HCT116 (cell line): ENCODE measurements around the gene KIF7. TPM values are rescaled to one million over a fixed set of nuclear protein-coding genes. Genes with fewer than 3 reads are reported as not detected.

Experiments used
- ATAC-seq: fragments of 200-7000 bp; cut with Tn5 transposase; 2 replicates; pipeline ENCODE4 v1.9.1; 2020; ENCODE audit warnings: mild to moderate bottlenecking, moderate library complexity
- BruUV-seq: library from RNA; stranded (reverse); fragments of 400-500 nt; replicated peaks from 2 replicates; lab custom pipeline; 2021; lab: Mats Ljungman, UMichigan
- CTCF ChIA-PET: fragments of 300-600 bp; sonication (Branson Sonifier 250); formaldehyde crosslinking; loops from one replicate; lab custom pipeline; 2021; ENCODE audit warnings: antibody characterized with exemption; lab: Charles Lee
- POLR2A ChIA-PET: fragments of 300-600, 350-600 bp; sonication (Branson Sonifier 250); formaldehyde crosslinking; loops from one replicate; lab custom pipeline; 2021; ENCODE audit warnings: antibody characterized with exemption; lab: Charles Lee
- RAD21 ChIA-PET, 2 experiments: fragments of 300-600 bp; sonication (Branson Sonifier 250); formaldehyde crosslinking; loops; one replicate each; lab custom pipeline; 2023; ENCODE audit warnings: low total read pairs in 2 of 2; ENCODE audit not compliant: uncharacterized antibody in 2 of 2, unreplicated experiment in 2 of 2, low non-redundant PET in 1 of 2; lab: Charles Lee
- DNase-seq: peaks from one replicate; pipeline ENCODE4 v3.0.0-alpha.2; 2010; ENCODE audit warnings: low read depth, low spot score
- H2AFZ ChIP-seq: fragments of 200-600 bp; shearing (Covaris generic), sonication (generic); 2 replicates; pipeline ENCODE4 v1.6.1; 2017; ENCODE audit warnings: low read depth, mixed run types, mixed read lengths, antibody characterized with exemption, low read length; ENCODE audit not compliant: poor library complexity, severe bottlenecking
- H3K27ac ChIP-seq: 2 replicates; pipeline ENCODE4 v1.5.1; 2012; ENCODE audit warnings: low read depth, low read length
- H3K27me3 ChIP-seq: fragments of 200-600 bp; sonication (generic); 2 replicates; pipeline ENCODE4 v1.6.1; 2016; ENCODE audit warnings: mixed run types, low read length, mixed read lengths; ENCODE audit not compliant: insufficient read depth
- H3K36me3 ChIP-seq, 2 experiments: fragments of 200-500 bp in 1 of 2; fragments of 200-600 bp in 1 of 2; sonication (Bioruptor generic) in 1 of 2; sonication (generic) in 1 of 2; 2 replicates each; pipeline versions ENCODE4 v1.5.1 to v1.6.1; 2014 to 2016; ENCODE audit warnings: low read length in 2 of 2, inconsistent platforms in 1 of 2, mixed read lengths in 1 of 2, mixed run types in 1 of 2; ENCODE audit not compliant: insufficient read depth in 2 of 2, control insufficient read depth in 1 of 2
- H3K4me1 ChIP-seq, 2 experiments: fragments of 200-600 bp in 1 of 2; sonication (generic) in 1 of 2; 2 replicates each; pipeline versions ENCODE4 v1.5.1 to v1.6.1; 2012 to 2017; ENCODE audit warnings: low read length in 2 of 2, inconsistent platforms in 1 of 2, mild to moderate bottlenecking in 1 of 2, mixed read lengths in 1 of 2, mixed run types in 1 of 2, moderate library complexity in 1 of 2; ENCODE audit not compliant: insufficient read depth in 2 of 2, control insufficient read depth in 1 of 2
- H3K4me2 ChIP-seq: fragments of 200-600 bp; sonication (generic); 2 replicates; pipeline ENCODE4 v1.6.1; 2017; ENCODE audit warnings: mixed run types, low read length, mixed read lengths
- H3K4me3 ChIP-seq, 2 experiments: fragments of 200-600 bp in 1 of 2; sonication (generic) in 1 of 2; replicated peaks in 1 of 2; 2 replicates each; pipeline ENCODE4 v1.5.1; 2011 to 2016; ENCODE audit warnings: low read length in 2 of 2, control low read depth in 1 of 2, low read depth in 1 of 2, mild to moderate bottlenecking in 1 of 2, mixed read lengths in 1 of 2, mixed run types in 1 of 2
- H3K79me2 ChIP-seq: fragments of 200-600 bp; sonication (generic); 2 replicates; pipeline ENCODE4 v1.6.1; 2017; ENCODE audit warnings: mild to moderate bottlenecking, mixed run types, low read length, moderate library complexity, mixed read lengths; ENCODE audit not compliant: insufficient read depth
- H3K9ac ChIP-seq: fragments of 200-600 bp; sonication (generic); 2 replicates; pipeline ENCODE4 v1.6.1; 2016; ENCODE audit warnings: low read length, mixed read lengths
- H3K9me2 ChIP-seq: fragments of 200-600 bp; sonication (generic), shearing (Covaris generic); 2 replicates; pipeline ENCODE4 v1.6.1; 2017; ENCODE audit warnings: mixed run types, mild to moderate bottlenecking, moderate library complexity; ENCODE audit not compliant: insufficient read depth
- H3K9me3 ChIP-seq, 2 experiments: fragments of 200-500 bp in 1 of 2; fragments of 200-600 bp in 1 of 2; sonication (Bioruptor generic) in 1 of 2; sonication (generic) in 1 of 2; 2 replicates each; pipeline ENCODE4 v1.6.1; 2014 to 2017; ENCODE audit warnings: low read length in 2 of 2, mixed read lengths in 2 of 2, inconsistent platforms in 1 of 2, low read depth in 1 of 2, mild to moderate bottlenecking in 1 of 2, mixed run types in 1 of 2, moderate library complexity in 1 of 2; ENCODE audit not compliant: control insufficient read depth in 1 of 2, insufficient read depth in 1 of 2
- H4K20me1 ChIP-seq: fragments of 200-600 bp; sonication (generic), shearing (Covaris generic); 2 replicates; pipeline ENCODE4 v1.6.1; 2017; ENCODE audit warnings: mixed run types, mild to moderate bottlenecking, moderate library complexity; ENCODE audit not compliant: insufficient read depth
- CBX3 ChIP-seq: IDR thresholded peaks from 2 replicates; pipeline ENCODE4 v1.6.1; 2012; ENCODE audit warnings: low read depth
- CEBPB ChIP-seq: IDR thresholded peaks from 2 replicates; pipeline ENCODE4 v1.6.1; 2012; ENCODE audit warnings: low read depth
- EGR1 ChIP-seq: IDR thresholded peaks from 2 replicates; pipeline ENCODE4 v1.6.1; 2012; ENCODE audit warnings: low read depth
- ELF1 ChIP-seq: IDR thresholded peaks from 2 replicates; pipeline ENCODE4 v1.6.1; 2012; ENCODE audit warnings: low read depth, borderline replicate concordance
- EZH2phosphoT487 ChIP-seq: fragments of 200-600 bp; IDR thresholded peaks from 2 replicates; pipeline ENCODE4 v1.6.1; 2018; ENCODE audit warnings: antibody characterized with exemption, borderline replicate concordance
- POLR2A ChIP-seq: IDR thresholded peaks from 2 replicates; pipeline ENCODE4 v1.7.0; 2011; ENCODE audit warnings: borderline replicate concordance; ENCODE audit not compliant: insufficient read depth, insufficient read length; ENCODE audit errors: extremely low read depth
- TCF7L2 ChIP-seq: IDR thresholded peaks from 2 replicates; pipeline ENCODE4 v1.7.0; 2011; ENCODE audit warnings: borderline replicate concordance, inconsistent platforms; ENCODE audit not compliant: insufficient read depth, insufficient read length; ENCODE audit errors: extremely low read depth
- YY1 ChIP-seq: IDR thresholded peaks from 2 replicates; pipeline ENCODE4 v1.6.1; 2011; ENCODE audit warnings: low read length, low read depth, moderate library complexity, mild to moderate bottlenecking; ENCODE audit not compliant: insufficient replicate concordance; ENCODE audit errors: extremely low read depth
- intact Hi-C: fragments of 100-400 bp; cut with micrococcal nuclease; formaldehyde crosslinking; loops from 2 replicates; pipeline ENCODE4 v1.10.0; 2022
- total RNA-seq: library from RNA; stranded (reverse); gene quantifications from one replicate; pipeline ENCODE4 v1.2.1, GENCODE V29; 2021; ENCODE audit not compliant: unreplicated experiment
- TF ChIP-seq, protein P1 (sequence below): IDR thresholded peaks from 2 replicates; pipeline ENCODE4 v1.6.1; 2011; ENCODE audit warnings: mild to moderate bottlenecking, low read length, moderate library complexity; ENCODE audit not compliant: insufficient replicate concordance; ENCODE audit errors: extremely low read depth
- TF ChIP-seq, protein P2 (sequence below): IDR thresholded peaks from 2 replicates; pipeline ENCODE4 v1.6.1; 2012; ENCODE audit warnings: low read depth
- TF ChIP-seq, protein P3 (sequence below): IDR thresholded peaks from 2 replicates; pipeline ENCODE4 v1.6.1; 2012

KIF7 gene
- total RNA-seq, 1 experiment from 2014 or later = 0.12 TPM

GRCh38 chr15:89633585-89633984 lies 21.7 kb downstream of the KIF7 start:
- Histone ChIP-seq H3K4me3 (no peak overlapping the region), H3K36me3 (peaks cover 15 to 20% of the 10 kb centered on the region in 2 experiments; a peak in 3 of 4 replicates), H3K27ac (no peak overlapping the region), H3K9me2 (no peaks in the 10 kb centered on the region), H3K9ac (no peak overlapping the region), H3K4me2 (no peak overlapping the region), H3K27me3 (no peaks in the 10 kb centered on the region), H3K4me1 (no peaks in the 10 kb centered on the region), H3K79me2 (no peaks in the 10 kb centered on the region), H4K20me1 (no peaks in the 10 kb centered on the region), H2AFZ (no peak overlapping the region), H3K9me3 (no peaks in the 10 kb centered on the region)
- TF ChIP-seq, protein P1, sequence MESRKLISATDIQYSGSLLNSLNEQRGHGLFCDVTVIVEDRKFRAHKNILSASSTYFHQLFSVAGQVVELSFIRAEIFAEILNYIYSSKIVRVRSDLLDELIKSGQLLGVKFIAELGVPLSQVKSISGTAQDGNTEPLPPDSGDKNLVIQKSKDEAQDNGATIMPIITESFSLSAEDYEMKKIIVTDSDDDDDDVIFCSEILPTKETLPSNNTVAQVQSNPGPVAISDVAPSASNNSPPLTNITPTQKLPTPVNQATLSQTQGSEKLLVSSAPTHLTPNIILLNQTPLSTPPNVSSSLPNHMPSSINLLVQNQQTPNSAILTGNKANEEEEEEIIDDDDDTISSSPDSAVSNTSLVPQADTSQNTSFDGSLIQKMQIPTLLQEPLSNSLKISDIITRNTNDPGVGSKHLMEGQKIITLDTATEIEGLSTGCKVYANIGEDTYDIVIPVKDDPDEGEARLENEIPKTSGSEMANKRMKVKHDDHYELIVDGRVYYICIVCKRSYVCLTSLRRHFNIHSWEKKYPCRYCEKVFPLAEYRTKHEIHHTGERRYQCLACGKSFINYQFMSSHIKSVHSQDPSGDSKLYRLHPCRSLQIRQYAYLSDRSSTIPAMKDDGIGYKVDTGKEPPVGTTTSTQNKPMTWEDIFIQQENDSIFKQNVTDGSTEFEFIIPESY = no peak
- TF ChIP-seq CEBPB (no peak), EZH2phosphoT487 (no peak), CBX3 (no peak), EGR1 (no peak), TCF7L2 (no peak), POLR2A (no peak), YY1 (no peak), ELF1 (no peak)
- TF ChIP-seq, protein P2, sequence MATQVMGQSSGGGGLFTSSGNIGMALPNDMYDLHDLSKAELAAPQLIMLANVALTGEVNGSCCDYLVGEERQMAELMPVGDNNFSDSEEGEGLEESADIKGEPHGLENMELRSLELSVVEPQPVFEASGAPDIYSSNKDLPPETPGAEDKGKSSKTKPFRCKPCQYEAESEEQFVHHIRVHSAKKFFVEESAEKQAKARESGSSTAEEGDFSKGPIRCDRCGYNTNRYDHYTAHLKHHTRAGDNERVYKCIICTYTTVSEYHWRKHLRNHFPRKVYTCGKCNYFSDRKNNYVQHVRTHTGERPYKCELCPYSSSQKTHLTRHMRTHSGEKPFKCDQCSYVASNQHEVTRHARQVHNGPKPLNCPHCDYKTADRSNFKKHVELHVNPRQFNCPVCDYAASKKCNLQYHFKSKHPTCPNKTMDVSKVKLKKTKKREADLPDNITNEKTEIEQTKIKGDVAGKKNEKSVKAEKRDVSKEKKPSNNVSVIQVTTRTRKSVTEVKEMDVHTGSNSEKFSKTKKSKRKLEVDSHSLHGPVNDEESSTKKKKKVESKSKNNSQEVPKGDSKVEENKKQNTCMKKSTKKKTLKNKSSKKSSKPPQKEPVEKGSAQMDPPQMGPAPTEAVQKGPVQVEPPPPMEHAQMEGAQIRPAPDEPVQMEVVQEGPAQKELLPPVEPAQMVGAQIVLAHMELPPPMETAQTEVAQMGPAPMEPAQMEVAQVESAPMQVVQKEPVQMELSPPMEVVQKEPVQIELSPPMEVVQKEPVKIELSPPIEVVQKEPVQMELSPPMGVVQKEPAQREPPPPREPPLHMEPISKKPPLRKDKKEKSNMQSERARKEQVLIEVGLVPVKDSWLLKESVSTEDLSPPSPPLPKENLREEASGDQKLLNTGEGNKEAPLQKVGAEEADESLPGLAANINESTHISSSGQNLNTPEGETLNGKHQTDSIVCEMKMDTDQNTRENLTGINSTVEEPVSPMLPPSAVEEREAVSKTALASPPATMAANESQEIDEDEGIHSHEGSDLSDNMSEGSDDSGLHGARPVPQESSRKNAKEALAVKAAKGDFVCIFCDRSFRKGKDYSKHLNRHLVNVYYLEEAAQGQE = no peak
- TF ChIP-seq, protein P3, sequence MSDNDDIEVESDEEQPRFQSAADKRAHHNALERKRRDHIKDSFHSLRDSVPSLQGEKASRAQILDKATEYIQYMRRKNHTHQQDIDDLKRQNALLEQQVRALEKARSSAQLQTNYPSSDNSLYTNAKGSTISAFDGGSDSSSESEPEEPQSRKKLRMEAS = no peak
- BruUV-seq = no TSS peak
- CTCF ChIA-PET = no interaction called here
- ATAC-seq (0 out of 2 replicates have a peak, but pooled peaks have one; percentile 6), DNase-seq (no peak)
- RAD21 ChIA-PET = no interaction called here
- POLR2A ChIA-PET = no interaction called here
- intact Hi-C loops = no loop called here
